Measurements from ENCODE around the gene ITGA2B.
"Not testable (repeated sequence)": the region's sequence is repeated elsewhere in the genome, so short reads cannot be mapped to it uniquely, and the experiment has no call there.

ITGA2B gene

GRCh38 chr17:44368391-44369243, 20.8 kb downstream of the ITGA2B start:
- DNase-seq (ENCODE audit: low read depth): not testable (repeated sequence)

DNA sequence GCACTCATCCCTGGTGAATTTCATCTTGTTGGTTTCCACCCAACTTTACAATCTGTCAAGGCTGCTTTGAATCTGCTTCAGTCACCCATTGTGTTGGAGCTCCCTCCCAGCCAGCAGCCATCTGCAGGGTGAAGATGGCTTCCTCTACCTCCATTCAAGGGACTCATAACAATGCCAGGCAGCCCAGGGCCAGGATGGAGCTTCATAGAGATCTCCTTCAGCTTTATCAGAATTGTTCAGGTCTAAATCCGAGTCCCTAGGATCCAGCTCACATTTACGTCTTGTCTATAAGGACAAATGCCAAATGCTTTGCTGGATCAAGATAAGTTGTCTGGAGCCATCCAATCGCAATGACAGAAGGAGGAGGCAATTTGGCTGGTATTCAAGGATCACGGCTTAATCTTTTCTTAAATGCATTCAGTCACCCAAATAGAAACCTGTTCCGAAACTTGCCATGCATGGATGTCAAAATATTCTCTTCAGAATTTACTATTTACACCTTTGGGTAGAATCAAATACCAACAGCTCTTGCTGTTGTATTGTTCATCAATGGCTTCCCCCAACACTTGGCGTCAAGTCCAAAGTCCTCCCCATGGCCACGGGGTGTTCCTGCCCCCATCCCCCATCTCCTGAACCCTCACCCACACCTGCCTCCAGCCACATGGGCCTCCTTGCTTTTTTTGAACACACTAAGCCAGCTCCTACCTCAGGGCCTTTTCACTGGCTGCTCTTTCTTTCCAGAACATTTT, 22.0 kb downstream of the ITGA2B start:
- no peak for DNase-seq (ENCODE audit: low read depth)

- DNase-seq (ENCODE audit: low read depth): not testable (repeated sequence)
Observed at GRCh38 chr17:44365051-44365450, 24.4 kb downstream of the ITGA2B start.

DNA sequence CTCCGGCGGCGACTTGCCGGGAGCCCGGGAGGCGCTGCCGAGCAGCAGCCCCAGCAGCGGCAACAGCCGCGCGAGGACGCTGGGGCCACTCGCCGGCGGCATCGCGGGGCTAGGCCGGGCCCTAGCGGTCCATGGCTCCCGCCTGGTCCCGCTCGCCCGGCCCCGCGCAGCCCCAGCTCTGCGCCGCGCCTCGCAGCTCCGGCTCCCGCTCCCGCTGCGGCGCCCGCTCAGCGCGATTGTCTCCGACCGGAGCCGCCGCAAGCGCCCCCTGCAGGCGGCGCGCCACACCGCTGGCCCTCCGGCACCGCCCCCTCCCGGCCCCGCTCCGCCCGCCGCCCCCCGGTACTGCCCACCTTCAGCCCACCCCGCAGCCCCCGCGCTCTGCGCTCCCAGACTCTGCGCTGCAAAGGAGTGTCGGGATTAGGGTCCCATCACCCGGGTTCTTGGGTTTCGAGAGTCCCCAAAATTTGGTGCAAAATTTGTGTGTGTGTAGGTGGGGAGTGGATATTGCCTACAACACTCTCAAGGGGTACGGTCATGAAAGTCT, 25.8 kb downstream of the ITGA2B start, which contains the start of gene FAM171A2:
Gene FAM171A2, minus strand, starts transcription at position 241 of the 547 bp plus-strand sequence. Its CDS starts 139 bp downstream, at position 102.
- no peak for DNase-seq (ENCODE audit: low read depth)

GRCh38 chr17:44362949-44363612, 26.4 kb downstream of the ITGA2B start:
- DNase-seq (ENCODE audit: low read depth): no peak

- no peak for DNase-seq (ENCODE audit: low read depth)
Observed at GRCh38 chr17:44362459-44362948, 26.9 kb downstream of the ITGA2B start.

DNA sequence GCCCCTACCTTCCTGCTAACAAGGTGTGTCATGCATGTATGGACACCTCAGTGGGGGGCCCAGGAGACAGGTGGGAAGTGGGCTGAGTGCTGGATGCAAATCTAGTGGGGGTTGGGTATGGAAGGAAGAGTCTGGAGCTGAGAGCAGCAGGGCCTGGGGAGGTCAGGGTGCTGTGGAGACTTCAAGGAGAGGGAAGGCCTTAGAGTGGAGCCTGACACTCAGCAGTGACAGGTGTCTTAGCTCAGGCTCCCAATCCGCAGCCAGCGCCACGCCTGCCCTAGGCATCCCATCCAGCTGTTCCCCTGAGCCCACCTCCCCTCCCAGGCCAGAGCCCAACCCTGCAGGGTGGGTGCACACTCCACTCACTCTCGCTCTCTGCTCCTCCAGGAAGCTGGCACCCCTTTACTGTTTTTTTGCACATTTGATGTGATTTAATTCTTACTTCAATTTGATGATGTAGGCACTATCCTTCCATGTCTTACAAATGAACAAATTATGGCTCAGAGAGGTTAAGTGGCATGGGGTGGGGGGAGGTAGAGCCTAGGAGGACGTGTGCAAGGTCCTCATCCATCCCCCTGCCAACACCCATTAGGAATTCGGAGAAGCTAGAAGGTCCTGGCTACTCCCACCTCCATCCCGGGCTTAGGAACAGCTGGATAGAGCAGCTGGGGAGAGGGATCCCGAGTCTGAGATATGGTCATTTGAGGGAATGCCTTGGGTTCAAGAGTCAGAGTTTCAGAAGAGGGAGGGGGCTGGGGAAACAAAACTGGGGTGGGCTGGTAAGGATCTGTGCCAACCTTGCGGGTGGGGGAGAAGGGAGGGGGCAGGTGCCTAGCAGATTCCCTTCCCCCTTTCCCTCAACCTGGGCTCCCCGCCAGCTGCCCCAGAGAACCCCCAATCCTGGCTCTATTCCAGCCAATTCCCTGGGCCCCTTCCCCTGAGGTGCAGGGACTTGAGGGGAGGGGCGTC, 27.9 kb downstream of the ITGA2B start:
- DNase-seq (ENCODE audit: low read depth): no peak

- no peak for DNase-seq (ENCODE audit: low read depth)
Observed at GRCh38 chr17:44360826-44361225, 28.6 kb downstream of the ITGA2B start.

- no peak for DNase-seq (ENCODE audit: low read depth)
Observed at GRCh38 chr17:44360144-44360533, 29.3 kb downstream of the ITGA2B start.

GRCh38 chr17:44359458-44360143, 29.8 kb downstream of the ITGA2B start:
- DNase-seq (ENCODE audit: low read depth): no peak

GRCh38 chr17:44359006-44359405, 30.4 kb downstream of the ITGA2B start:
- no peak for DNase-seq (ENCODE audit: low read depth)

DNA sequence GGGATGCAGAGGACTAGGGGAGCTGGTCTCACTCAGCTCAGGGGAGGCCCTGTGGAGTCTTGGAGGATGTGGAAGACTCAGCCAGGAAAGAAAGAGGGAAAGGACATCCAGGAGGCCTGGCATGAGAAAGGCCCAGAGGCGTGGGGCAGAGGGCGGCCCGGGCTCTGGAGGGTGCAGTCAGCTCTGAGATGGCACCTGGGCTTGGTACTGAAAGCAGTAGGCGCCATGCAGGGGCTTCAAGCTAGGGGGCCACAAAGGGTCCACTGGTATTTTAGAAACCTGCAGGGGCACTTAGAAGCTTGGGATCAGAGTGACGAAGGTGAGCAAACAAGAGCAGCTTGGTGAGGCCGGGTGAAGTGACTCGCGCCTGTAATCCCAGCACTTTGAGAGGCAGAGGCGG, 31.4 kb downstream of the ITGA2B start:
- no peak for DNase-seq (ENCODE audit: low read depth)

DNA sequence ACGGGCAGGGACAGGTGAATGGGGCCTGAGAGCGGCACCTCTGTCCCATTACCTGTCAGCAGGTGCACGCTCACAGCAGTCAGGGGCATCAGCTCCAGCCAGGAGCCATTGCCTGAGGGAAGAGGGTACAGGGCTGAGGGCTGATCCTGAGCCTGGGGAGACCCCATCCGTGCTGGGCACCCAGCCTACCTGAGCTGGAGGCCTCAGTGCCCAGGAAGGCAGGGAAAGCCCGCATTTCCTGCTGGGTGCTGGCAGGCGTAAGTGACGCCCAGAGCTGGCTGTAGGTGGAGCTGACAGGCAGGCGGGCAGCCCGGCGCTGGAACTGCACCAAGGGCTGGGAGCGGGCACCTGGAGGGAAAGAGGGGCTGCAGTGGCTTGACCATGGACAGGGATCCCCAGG, 33.2 kb downstream of the ITGA2B start:
- no peak for DNase-seq (ENCODE audit: low read depth)

GRCh38 chr17:44355642-44356099, 33.8 kb downstream of the ITGA2B start:
- DNase-seq (ENCODE audit: low read depth): no peak

GRCh38 chr17:44354582-44355561, 34.6 kb downstream of the ITGA2B start:
- no peak for DNase-seq (ENCODE audit: low read depth)

GRCh38 chr17:44353672-44354331, 35.6 kb downstream of the ITGA2B start:
- DNase-seq (ENCODE audit: low read depth): no peak

GRCh38 chr17:44352828-44353671, 36.4 kb downstream of the ITGA2B start:
- DNase-seq (ENCODE audit: low read depth): no peak
